Measurements from ENCODE around the gene SERINC2. TPM values are rescaled to one million over a fixed set of nuclear protein-coding genes. Genes with fewer than 3 reads are reported as not detected.

SERINC2 gene
- total and polyA plus RNA-seq, 4 donors = 4.9 to 66.4 (median 38.7) TPM

- H3K4me1 ChIP-seq (ENCODE audit: control insufficient read depth in 4 of 4, insufficient read depth in 4 of 4, low read length in 3 of 4) = peaks cover 0 to under 1% (median 0%) of the 10 kb centered on the region in 4 donors
- H3K27me3 ChIP-seq (ENCODE audit: control insufficient read depth in 4 of 4, insufficient read depth in 4 of 4, low read length in 3 of 4) = no peaks in the 10 kb centered on the region
- WGBS = 70% methylated on average over 3 of the region's 3 CpGs
- no peak overlapping the region for H3K27ac ChIP-seq (ENCODE audit: low read depth in 1 of 2, low read length in 2 of 2)
- TF ChIP-seq FOXA2 (IDR thresholded peaks at IDR 0.05) (no peak), FOXA1 (IDR thresholded peaks at IDR 0.05) (no peak), CTCF (IDR thresholded peaks at IDR 0.05; ENCODE audit: low read depth, low read length, missing input control) (no peak), RXRA (IDR thresholded peaks at IDR 0.05) (no peak), HNF4A (conservative IDR thresholded peaks at IDR 0.05) (no peak), REST (IDR thresholded peaks at IDR 0.05) (no peak), JUND (IDR thresholded peaks at IDR 0.05) (no peak), TAF1 (conservative IDR thresholded peaks at IDR 0.05) (no peak), EGR1 (IDR thresholded peaks at IDR 0.05; ENCODE audit: low read depth in 2 of 2) (no peak), HNF4G (IDR thresholded peaks at IDR 0.05) (no peak), RAD21 (IDR thresholded peaks at IDR 0.05) (no peak), YY1 (IDR thresholded peaks at IDR 0.05) (no peak), GABPA (IDR thresholded peaks at IDR 0.05 in 1 of 2, conservative IDR thresholded peaks at IDR 0.05 in 1 of 2) (no peak), NR2F2 (IDR thresholded peaks at IDR 0.05) (no peak)
- TF ChIP-seq, protein P1, sequence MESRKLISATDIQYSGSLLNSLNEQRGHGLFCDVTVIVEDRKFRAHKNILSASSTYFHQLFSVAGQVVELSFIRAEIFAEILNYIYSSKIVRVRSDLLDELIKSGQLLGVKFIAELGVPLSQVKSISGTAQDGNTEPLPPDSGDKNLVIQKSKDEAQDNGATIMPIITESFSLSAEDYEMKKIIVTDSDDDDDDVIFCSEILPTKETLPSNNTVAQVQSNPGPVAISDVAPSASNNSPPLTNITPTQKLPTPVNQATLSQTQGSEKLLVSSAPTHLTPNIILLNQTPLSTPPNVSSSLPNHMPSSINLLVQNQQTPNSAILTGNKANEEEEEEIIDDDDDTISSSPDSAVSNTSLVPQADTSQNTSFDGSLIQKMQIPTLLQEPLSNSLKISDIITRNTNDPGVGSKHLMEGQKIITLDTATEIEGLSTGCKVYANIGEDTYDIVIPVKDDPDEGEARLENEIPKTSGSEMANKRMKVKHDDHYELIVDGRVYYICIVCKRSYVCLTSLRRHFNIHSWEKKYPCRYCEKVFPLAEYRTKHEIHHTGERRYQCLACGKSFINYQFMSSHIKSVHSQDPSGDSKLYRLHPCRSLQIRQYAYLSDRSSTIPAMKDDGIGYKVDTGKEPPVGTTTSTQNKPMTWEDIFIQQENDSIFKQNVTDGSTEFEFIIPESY (IDR thresholded peaks at IDR 0.05) = no peak
- H3K4me3 ChIP-seq (ENCODE audit: low read depth in 1 of 3, low read length in 3 of 3) = no peak overlapping the region
- no peak overlapping the region for H3K9ac ChIP-seq (ENCODE audit: low read depth in 1 of 2, low read length in 2 of 2)
- no peak for DNase-seq (ENCODE audit: low spot score)
- no peaks in the 10 kb centered on the region for H3K36me3 ChIP-seq (ENCODE audit: control insufficient read depth in 4 of 4, insufficient read depth in 3 of 4, low read depth in 1 of 4, low read length in 3 of 4)
- H3K9me3 ChIP-seq (ENCODE audit: control insufficient read depth in 4 of 4, low read length in 3 of 4) = no peaks in the 10 kb centered on the region
Observed at GRCh38 chr1:31399976-31400375, 13.0 kb upstream of the SERINC2 start.

DNA sequence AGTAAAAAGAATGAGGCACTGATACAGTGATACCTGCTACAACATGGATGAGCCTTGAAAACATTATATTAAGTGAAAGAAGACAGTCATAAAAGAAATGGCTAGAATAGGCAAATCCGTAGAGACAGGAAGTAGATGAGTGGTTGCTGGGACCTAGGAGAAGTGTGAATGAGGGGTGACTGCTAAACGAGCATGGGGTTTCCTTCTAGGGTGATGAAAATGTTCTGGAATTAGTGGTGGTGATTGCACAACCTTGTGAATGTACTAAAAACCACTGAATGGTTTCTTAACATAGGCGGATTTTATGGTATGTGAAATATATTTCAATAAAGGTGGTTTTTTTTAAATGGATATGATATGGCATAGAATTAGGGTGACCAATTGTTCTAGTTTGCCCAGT, 12.6 kb upstream of the SERINC2 start:
- Histone ChIP-seq H3K27ac (ENCODE audit: low read depth in 1 of 2, low read length in 2 of 2) (no peak overlapping the region), H3K9ac (ENCODE audit: low read depth in 1 of 2, low read length in 2 of 2) (no peak overlapping the region), H3K4me1 (ENCODE audit: control insufficient read depth in 4 of 4, insufficient read depth in 4 of 4, low read length in 3 of 4) (no peaks in the 10 kb centered on the region), H3K27me3 (ENCODE audit: control insufficient read depth in 4 of 4, insufficient read depth in 4 of 4, low read length in 3 of 4) (no peaks in the 10 kb centered on the region), H3K9me3 (ENCODE audit: control insufficient read depth in 4 of 4, low read length in 3 of 4) (no peaks in the 10 kb centered on the region), H3K4me3 (ENCODE audit: low read depth in 1 of 3, low read length in 3 of 3) (no peak overlapping the region), H3K36me3 (ENCODE audit: control insufficient read depth in 4 of 4, insufficient read depth in 3 of 4, low read depth in 1 of 4, low read length in 3 of 4) (no peaks in the 10 kb centered on the region)
- WGBS = 63% methylated on average over 3 of the region's 3 CpGs
- DNase-seq (ENCODE audit: low spot score) = no peak
- no peak for TF ChIP-seq YY1 (IDR thresholded peaks at IDR 0.05)
- no peak for TF ChIP-seq FOXA2 (IDR thresholded peaks at IDR 0.05)
- no peak for TF ChIP-seq HNF4A (conservative IDR thresholded peaks at IDR 0.05)
- TF ChIP-seq TAF1 (conservative IDR thresholded peaks at IDR 0.05) = no peak
- TF ChIP-seq, protein P1 (IDR thresholded peaks at IDR 0.05) = no peak
- TF ChIP-seq JUND (IDR thresholded peaks at IDR 0.05) = no peak
- TF ChIP-seq SP1 (IDR thresholded peaks at IDR 0.05) = no peak
- no peak for TF ChIP-seq EGR1 (IDR thresholded peaks at IDR 0.05; ENCODE audit: low read depth in 2 of 2)
- TF ChIP-seq CTCF (IDR thresholded peaks at IDR 0.05; ENCODE audit: low read depth, low read length, missing input control) = no peak
- no peak for TF ChIP-seq REST (IDR thresholded peaks at IDR 0.05)
- no peak for TF ChIP-seq GABPA (IDR thresholded peaks at IDR 0.05 in 1 of 2, conservative IDR thresholded peaks at IDR 0.05 in 1 of 2)

Data from liver (tissue), 9 donors.